H1 (cell line): Measurements from ENCODE around the gene LRBA. TPM values are rescaled to one million over a fixed set of nuclear protein-coding genes. Genes with fewer than 3 reads are reported as not detected.

Source experiments
- CREB1 ChIP-seq: IDR thresholded peaks from 2 replicates; pipeline ENCODE4 v1.6.1; 2012; ENCODE audit warnings: inconsistent platforms
- JUND ChIP-seq: IDR thresholded peaks from 2 replicates; pipeline ENCODE4 v1.6.1; 2011; ENCODE audit warnings: mild to moderate bottlenecking, improper control_type of control experiment, low read length
- SRF ChIP-seq: IDR thresholded peaks from 2 replicates; pipeline ENCODE4 v1.6.1; 2011; ENCODE audit warnings: mild to moderate bottlenecking, low read depth, low read length, moderate library complexity
- TAF1 ChIP-seq: IDR thresholded peaks from 2 replicates; pipeline ENCODE4 v1.6.1; 2011; ENCODE audit warnings: mild to moderate bottlenecking, low read depth, low read length
- TAF7 ChIP-seq: optimal IDR thresholded peaks from 2 replicates; pipeline ENCODE3; 2011; ENCODE audit warnings: low read depth, mild to moderate bottlenecking, inconsistent platforms, low read length, moderate library complexity, borderline replicate concordance
- polyA plus RNA-seq, 7 experiments: library from polyadenylated mRNA; depleted of rRNA in 3 of 7; stranded (reverse) in 5 of 7; unstranded in 2 of 7; fragments of >200 nt in 5 of 7; fragments of 200-250 nt in 2 of 7; gene quantifications; 1 replicate in 5 of 7; 2 replicates in 1 of 7; 4 replicates in 1 of 7; pipeline versions ENCODE4 v1.2.1 to v1.2.3, GENCODE V29; 2011 to 2013; ENCODE audit warnings: missing spikeins in 2 of 7, mixed read lengths in 2 of 7
- total RNA-seq: library from RNA; stranded (reverse); fragmentation: NEBNext Ultra II Directional; extraction: Animal tissue kit (Norgen Biotek cat#: 25700); gene quantifications from 2 replicates; pipeline ENCODE4 v1.2.1, GENCODE V29; 2021
- TF ChIP-seq, protein P1 (sequence below): fragments of 300-600 bp; sonication (generic); IDR thresholded peaks from 2 replicates; pipeline ENCODE4 v1.7.1; 2012; ENCODE audit warnings: low read length, moderate library complexity, mild to moderate bottlenecking, inconsistent platforms; ENCODE audit not compliant: insufficient replicate concordance
- TF ChIP-seq, protein P2 (sequence below): IDR thresholded peaks from 2 replicates; pipeline ENCODE4 v1.6.1; 2011; ENCODE audit warnings: low read depth, mild to moderate bottlenecking, low read length; ENCODE audit not compliant: insufficient read depth
- TF ChIP-seq, protein P3 (sequence below): IDR thresholded peaks from 2 replicates; pipeline ENCODE4 v1.6.1; 2012; ENCODE audit warnings: low read length, inconsistent platforms
- TF ChIP-seq, protein P4 (sequence below): IDR thresholded peaks from 2 replicates; pipeline ENCODE4 v1.6.1; 2012; ENCODE audit warnings: inconsistent platforms

Gene LRBA
- total and polyA plus RNA-seq, 2 of the 8 experiments (the other 6 are each of a cell fraction or from before 2014, with no cell fraction given), result 54.6 to 83.2 TPM

DNA sequence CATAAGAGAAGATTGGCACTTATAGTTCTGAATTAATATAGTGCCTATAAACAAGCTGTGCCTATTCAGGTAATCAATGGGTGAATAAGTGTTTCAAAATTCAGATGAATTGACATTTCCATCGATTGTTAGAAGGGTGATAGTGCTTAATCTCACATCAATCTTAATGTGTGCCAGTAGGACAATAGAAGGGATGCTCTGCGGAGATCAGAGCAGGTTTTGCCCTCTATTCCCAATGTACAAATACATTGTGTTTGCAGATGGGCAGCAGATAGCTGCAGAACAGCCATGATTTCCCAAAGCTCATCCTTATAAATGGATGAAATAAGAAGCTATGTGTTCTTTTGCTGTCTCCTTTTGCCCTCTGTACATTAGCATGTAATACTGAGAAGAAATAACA, 425.9 kb downstream of the LRBA start (continued):
- TF ChIP-seq, protein P1, sequence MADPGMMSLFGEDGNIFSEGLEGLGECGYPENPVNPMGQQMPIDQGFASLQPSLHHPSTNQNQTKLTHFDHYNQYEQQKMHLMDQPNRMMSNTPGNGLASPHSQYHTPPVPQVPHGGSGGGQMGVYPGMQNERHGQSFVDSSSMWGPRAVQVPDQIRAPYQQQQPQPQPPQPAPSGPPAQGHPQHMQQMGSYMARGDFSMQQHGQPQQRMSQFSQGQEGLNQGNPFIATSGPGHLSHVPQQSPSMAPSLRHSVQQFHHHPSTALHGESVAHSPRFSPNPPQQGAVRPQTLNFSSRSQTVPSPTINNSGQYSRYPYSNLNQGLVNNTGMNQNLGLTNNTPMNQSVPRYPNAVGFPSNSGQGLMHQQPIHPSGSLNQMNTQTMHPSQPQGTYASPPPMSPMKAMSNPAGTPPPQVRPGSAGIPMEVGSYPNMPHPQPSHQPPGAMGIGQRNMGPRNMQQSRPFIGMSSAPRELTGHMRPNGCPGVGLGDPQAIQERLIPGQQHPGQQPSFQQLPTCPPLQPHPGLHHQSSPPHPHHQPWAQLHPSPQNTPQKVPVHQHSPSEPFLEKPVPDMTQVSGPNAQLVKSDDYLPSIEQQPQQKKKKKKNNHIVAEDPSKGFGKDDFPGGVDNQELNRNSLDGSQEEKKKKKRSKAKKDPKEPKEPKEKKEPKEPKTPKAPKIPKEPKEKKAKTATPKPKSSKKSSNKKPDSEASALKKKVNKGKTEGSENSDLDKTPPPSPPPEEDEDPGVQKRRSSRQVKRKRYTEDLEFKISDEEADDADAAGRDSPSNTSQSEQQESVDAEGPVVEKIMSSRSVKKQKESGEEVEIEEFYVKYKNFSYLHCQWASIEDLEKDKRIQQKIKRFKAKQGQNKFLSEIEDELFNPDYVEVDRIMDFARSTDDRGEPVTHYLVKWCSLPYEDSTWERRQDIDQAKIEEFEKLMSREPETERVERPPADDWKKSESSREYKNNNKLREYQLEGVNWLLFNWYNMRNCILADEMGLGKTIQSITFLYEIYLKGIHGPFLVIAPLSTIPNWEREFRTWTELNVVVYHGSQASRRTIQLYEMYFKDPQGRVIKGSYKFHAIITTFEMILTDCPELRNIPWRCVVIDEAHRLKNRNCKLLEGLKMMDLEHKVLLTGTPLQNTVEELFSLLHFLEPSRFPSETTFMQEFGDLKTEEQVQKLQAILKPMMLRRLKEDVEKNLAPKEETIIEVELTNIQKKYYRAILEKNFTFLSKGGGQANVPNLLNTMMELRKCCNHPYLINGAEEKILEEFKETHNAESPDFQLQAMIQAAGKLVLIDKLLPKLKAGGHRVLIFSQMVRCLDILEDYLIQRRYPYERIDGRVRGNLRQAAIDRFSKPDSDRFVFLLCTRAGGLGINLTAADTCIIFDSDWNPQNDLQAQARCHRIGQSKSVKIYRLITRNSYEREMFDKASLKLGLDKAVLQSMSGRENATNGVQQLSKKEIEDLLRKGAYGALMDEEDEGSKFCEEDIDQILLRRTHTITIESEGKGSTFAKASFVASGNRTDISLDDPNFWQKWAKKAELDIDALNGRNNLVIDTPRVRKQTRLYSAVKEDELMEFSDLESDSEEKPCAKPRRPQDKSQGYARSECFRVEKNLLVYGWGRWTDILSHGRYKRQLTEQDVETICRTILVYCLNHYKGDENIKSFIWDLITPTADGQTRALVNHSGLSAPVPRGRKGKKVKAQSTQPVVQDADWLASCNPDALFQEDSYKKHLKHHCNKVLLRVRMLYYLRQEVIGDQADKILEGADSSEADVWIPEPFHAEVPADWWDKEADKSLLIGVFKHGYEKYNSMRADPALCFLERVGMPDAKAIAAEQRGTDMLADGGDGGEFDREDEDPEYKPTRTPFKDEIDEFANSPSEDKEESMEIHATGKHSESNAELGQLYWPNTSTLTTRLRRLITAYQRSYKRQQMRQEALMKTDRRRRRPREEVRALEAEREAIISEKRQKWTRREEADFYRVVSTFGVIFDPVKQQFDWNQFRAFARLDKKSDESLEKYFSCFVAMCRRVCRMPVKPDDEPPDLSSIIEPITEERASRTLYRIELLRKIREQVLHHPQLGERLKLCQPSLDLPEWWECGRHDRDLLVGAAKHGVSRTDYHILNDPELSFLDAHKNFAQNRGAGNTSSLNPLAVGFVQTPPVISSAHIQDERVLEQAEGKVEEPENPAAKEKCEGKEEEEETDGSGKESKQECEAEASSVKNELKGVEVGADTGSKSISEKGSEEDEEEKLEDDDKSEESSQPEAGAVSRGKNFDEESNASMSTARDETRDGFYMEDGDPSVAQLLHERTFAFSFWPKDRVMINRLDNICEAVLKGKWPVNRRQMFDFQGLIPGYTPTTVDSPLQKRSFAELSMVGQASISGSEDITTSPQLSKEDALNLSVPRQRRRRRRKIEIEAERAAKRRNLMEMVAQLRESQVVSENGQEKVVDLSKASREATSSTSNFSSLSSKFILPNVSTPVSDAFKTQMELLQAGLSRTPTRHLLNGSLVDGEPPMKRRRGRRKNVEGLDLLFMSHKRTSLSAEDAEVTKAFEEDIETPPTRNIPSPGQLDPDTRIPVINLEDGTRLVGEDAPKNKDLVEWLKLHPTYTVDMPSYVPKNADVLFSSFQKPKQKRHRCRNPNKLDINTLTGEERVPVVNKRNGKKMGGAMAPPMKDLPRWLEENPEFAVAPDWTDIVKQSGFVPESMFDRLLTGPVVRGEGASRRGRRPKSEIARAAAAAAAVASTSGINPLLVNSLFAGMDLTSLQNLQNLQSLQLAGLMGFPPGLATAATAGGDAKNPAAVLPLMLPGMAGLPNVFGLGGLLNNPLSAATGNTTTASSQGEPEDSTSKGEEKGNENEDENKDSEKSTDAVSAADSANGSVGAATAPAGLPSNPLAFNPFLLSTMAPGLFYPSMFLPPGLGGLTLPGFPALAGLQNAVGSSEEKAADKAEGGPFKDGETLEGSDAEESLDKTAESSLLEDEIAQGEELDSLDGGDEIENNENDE, result no peak
- TF ChIP-seq SRF, result no peak
- TF ChIP-seq CREB1, result no peak
- no peak for TF ChIP-seq JUND
- TF ChIP-seq, protein P2, sequence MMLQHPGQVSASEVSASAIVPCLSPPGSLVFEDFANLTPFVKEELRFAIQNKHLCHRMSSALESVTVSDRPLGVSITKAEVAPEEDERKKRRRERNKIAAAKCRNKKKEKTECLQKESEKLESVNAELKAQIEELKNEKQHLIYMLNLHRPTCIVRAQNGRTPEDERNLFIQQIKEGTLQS, result no peak
- TF ChIP-seq TAF7, result no peak
- TF ChIP-seq, protein P3, sequence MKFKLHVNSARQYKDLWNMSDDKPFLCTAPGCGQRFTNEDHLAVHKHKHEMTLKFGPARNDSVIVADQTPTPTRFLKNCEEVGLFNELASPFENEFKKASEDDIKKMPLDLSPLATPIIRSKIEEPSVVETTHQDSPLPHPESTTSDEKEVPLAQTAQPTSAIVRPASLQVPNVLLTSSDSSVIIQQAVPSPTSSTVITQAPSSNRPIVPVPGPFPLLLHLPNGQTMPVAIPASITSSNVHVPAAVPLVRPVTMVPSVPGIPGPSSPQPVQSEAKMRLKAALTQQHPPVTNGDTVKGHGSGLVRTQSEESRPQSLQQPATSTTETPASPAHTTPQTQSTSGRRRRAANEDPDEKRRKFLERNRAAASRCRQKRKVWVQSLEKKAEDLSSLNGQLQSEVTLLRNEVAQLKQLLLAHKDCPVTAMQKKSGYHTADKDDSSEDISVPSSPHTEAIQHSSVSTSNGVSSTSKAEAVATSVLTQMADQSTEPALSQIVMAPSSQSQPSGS, result no peak
- TF ChIP-seq, protein P4, sequence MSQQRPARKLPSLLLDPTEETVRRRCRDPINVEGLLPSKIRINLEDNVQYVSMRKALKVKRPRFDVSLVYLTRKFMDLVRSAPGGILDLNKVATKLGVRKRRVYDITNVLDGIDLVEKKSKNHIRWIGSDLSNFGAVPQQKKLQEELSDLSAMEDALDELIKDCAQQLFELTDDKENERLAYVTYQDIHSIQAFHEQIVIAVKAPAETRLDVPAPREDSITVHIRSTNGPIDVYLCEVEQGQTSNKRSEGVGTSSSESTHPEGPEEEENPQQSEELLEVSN, result no peak
- TF ChIP-seq TAF1, result no peak
